IMR-90 (cell line): ENCODE results near the gene LMNTD2. TPM values are rescaled to one million over a fixed set of nuclear protein-coding genes. Genes with fewer than 3 reads are reported as not detected.

Experiments used
- ATAC-seq: fragments of 200-7000 bp; cut with Tn5 transposase; 2 replicates; pipeline ENCODE4 v1.9.1; 2020; ENCODE audit warnings: low read depth, mild to moderate bottlenecking, moderate library complexity
- BruUV-seq: library from RNA; stranded (reverse); fragments of 400-500 nt; replicated peaks from 2 replicates; lab custom pipeline; 2021; lab: Mats Ljungman, UMichigan
- CTCF ChIA-PET: fragments of 300-600 bp; formaldehyde crosslinking; extraction: SDS; loops from one replicate; lab custom pipeline; 2021; ENCODE audit warnings: antibody characterized with exemption; lab: Yijun Ruan, JAX
- POLR2A ChIA-PET: fragments of 300-600 bp; sonication (Branson Sonifier 250); formaldehyde crosslinking; loops from one replicate; lab custom pipeline; 2022; ENCODE audit warnings: antibody characterized with exemption; ENCODE audit not compliant: unreplicated experiment; lab: Charles Lee
- DNase-seq: peaks from one replicate; pipeline ENCODE4 v3.0.0; 2013
- H2AFZ ChIP-seq: replicated peaks from 2 replicates; pipeline ENCODE3; 2013; ENCODE audit warnings: low read length, mild to moderate bottlenecking; ENCODE audit not compliant: poor library complexity
- H2AK5ac ChIP-seq: 2 replicates; pipeline ENCODE4 v1.6.1; 2013; ENCODE audit warnings: low read depth, low read length, inconsistent platforms
- H2AK9ac ChIP-seq: replicated peaks from 2 replicates; pipeline ENCODE3; 2013; ENCODE audit warnings: mild to moderate bottlenecking, low read depth, low read length, moderate library complexity; ENCODE audit not compliant: poor library complexity
- H2BK120ac ChIP-seq: 2 replicates; pipeline ENCODE4 v1.6.1; 2013; ENCODE audit warnings: low read depth, low read length, inconsistent platforms
- H2BK15ac ChIP-seq: 3 replicates; pipeline ENCODE4 v1.6.1; 2013; ENCODE audit warnings: low read depth, low read length, inconsistent platforms
- H2BK20ac ChIP-seq: 2 replicates; pipeline ENCODE4 v1.6.1; 2013; ENCODE audit warnings: low read depth, mild to moderate bottlenecking, inconsistent platforms, low read length, moderate library complexity
- H2BK5ac ChIP-seq: 2 replicates; pipeline ENCODE4 v1.6.1; 2013; ENCODE audit warnings: mild to moderate bottlenecking, low read depth, low read length, inconsistent platforms; ENCODE audit not compliant: poor library complexity, severe bottlenecking
- H3K14ac ChIP-seq: replicated peaks from 2 replicates; pipeline ENCODE4 v1.6.1; 2013; ENCODE audit warnings: low read depth, low read length, inconsistent platforms
- H3K18ac ChIP-seq: 2 replicates; pipeline ENCODE4 v1.6.1; 2013; ENCODE audit warnings: low read depth, low read length, control low read depth
- H3K23ac ChIP-seq: 2 replicates; pipeline ENCODE4 v1.6.1; 2013; ENCODE audit warnings: low read depth, low read length, inconsistent platforms
- H3K27ac ChIP-seq: 2 replicates; pipeline ENCODE4 v1.5.1; 2013; ENCODE audit warnings: mild to moderate bottlenecking, control low read depth, low read length; ENCODE audit not compliant: insufficient read depth
- H3K27me3 ChIP-seq: 2 replicates; pipeline ENCODE4 v1.6.1; 2013; ENCODE audit warnings: low read length; ENCODE audit not compliant: control insufficient read depth, insufficient read depth
- H3K36me3 ChIP-seq: 2 replicates; pipeline ENCODE4 v1.6.1; 2013; ENCODE audit warnings: low read length, mixed read lengths; ENCODE audit not compliant: control insufficient read depth, insufficient read depth
- H3K4ac ChIP-seq: 2 replicates; pipeline ENCODE4 v1.6.1; 2013; ENCODE audit warnings: low read depth, low read length, inconsistent platforms
- H3K4me1 ChIP-seq: 2 replicates; pipeline ENCODE4 v1.6.1; 2013; ENCODE audit warnings: low read length, mixed read lengths; ENCODE audit not compliant: control insufficient read depth, insufficient read depth
- H3K4me2 ChIP-seq: 2 replicates; pipeline ENCODE4 v1.6.1; 2013; ENCODE audit warnings: low read depth, mild to moderate bottlenecking, control low read depth, low read length, moderate library complexity
- H3K4me3 ChIP-seq: 2 replicates; pipeline ENCODE4 v1.5.1; 2013; ENCODE audit warnings: low read depth, mild to moderate bottlenecking, control low read depth, low read length, moderate library complexity; ENCODE audit not compliant: insufficient read depth
- H3K56ac ChIP-seq: 2 replicates; pipeline ENCODE4 v1.6.1; 2013; ENCODE audit warnings: low read length, inconsistent platforms; ENCODE audit not compliant: insufficient read depth; ENCODE audit errors: extremely low read depth
- H3K79me1 ChIP-seq, 2 experiments: 2 replicates each; pipeline ENCODE4 v1.6.1; 2013; ENCODE audit warnings: low read length in 2 of 2, inconsistent platforms in 1 of 2, low read depth in 1 of 2
- H3K9ac ChIP-seq: 2 replicates; pipeline ENCODE4 v1.6.1; 2013; ENCODE audit warnings: low read depth, low read length, control low read depth
- H3K9me1 ChIP-seq: 2 replicates; pipeline ENCODE4 v1.6.1; 2013; ENCODE audit warnings: low read length, inconsistent platforms; ENCODE audit not compliant: insufficient read depth
- H3K9me3 ChIP-seq: 2 replicates; pipeline ENCODE4 v1.6.1; 2013; ENCODE audit warnings: low read length; ENCODE audit not compliant: control insufficient read depth, insufficient read depth
- H4K20me1 ChIP-seq: 2 replicates; pipeline ENCODE4 v1.6.1; 2013; ENCODE audit warnings: low read length, inconsistent platforms; ENCODE audit not compliant: insufficient read depth
- H4K5ac ChIP-seq: 2 replicates; pipeline ENCODE4 v1.6.1; 2013; ENCODE audit warnings: mild to moderate bottlenecking, low read depth, low read length, control low read depth
- H4K8ac ChIP-seq, 2 experiments: 2 replicates each; pipeline ENCODE4 v1.6.1; 2013; ENCODE audit warnings: low read depth in 2 of 2, low read length in 2 of 2, control low read depth in 1 of 2, inconsistent platforms in 1 of 2
- H4K91ac ChIP-seq: 2 replicates; pipeline ENCODE4 v1.6.1; 2013; ENCODE audit warnings: low read depth, low read length, inconsistent platforms; ENCODE audit not compliant: insufficient read depth
- BHLHE40 ChIP-seq: fragments of 150-350 bp; IDR thresholded peaks from 2 replicates; pipeline ENCODE4 v1.6.1; 2016; ENCODE audit warnings: mild to moderate bottlenecking, low read depth, low read length
- CEBPB ChIP-seq: IDR thresholded peaks from 2 replicates; pipeline ENCODE4 v1.6.1; 2012; ENCODE audit warnings: low read depth, low read length, improper control_type of control experiment
- CHD1 ChIP-seq: IDR thresholded peaks from 2 replicates; pipeline ENCODE4 v1.6.1; 2012; ENCODE audit warnings: low read depth, low read length, improper control_type of control experiment
- FOS ChIP-seq: fragments of 150-350 bp; IDR thresholded peaks from 2 replicates; pipeline ENCODE4 v1.6.1; 2016; ENCODE audit warnings: low read depth, low read length
- MAFK ChIP-seq: IDR thresholded peaks from 2 replicates; pipeline ENCODE4 v1.6.1; 2012; ENCODE audit warnings: low read depth, low read length, improper control_type of control experiment
- MAZ ChIP-seq: IDR thresholded peaks from 2 replicates; pipeline ENCODE4 v1.6.1; 2012; ENCODE audit warnings: low read depth, mild to moderate bottlenecking, low read length, improper control_type of control experiment, moderate library complexity, borderline replicate concordance
- MXI1 ChIP-seq: IDR thresholded peaks from 2 replicates; pipeline ENCODE4 v1.6.1; 2012; ENCODE audit warnings: low read depth, mild to moderate bottlenecking, low read length, moderate library complexity, borderline replicate concordance
- POLR2A ChIP-seq: IDR thresholded peaks from 2 replicates; pipeline ENCODE4 v1.6.1; 2012; ENCODE audit warnings: mild to moderate bottlenecking, low read depth, low read length
- RAD21 ChIP-seq: IDR thresholded peaks from 2 replicates; pipeline ENCODE4 v1.6.1; 2012; ENCODE audit warnings: low read length, improper control_type of control experiment
- RFX5 ChIP-seq: IDR thresholded peaks from 2 replicates; pipeline ENCODE4 v1.8.0; 2012; ENCODE audit warnings: low read depth, mild to moderate bottlenecking, low read length, moderate library complexity
- SMC3 ChIP-seq: fragments of 150-350 bp; IDR thresholded peaks from 2 replicates; pipeline ENCODE4 v1.6.1; 2016; ENCODE audit warnings: low read depth, mild to moderate bottlenecking, antibody characterized with exemption, low read length, moderate library complexity
- USF2 ChIP-seq: fragments of 150-350 bp; IDR thresholded peaks from 2 replicates; pipeline ENCODE4 v1.6.1; 2017; ENCODE audit warnings: mild to moderate bottlenecking, antibody characterized with exemption, low read length, low read depth
- WGBS, 2 experiments: methylation state at CpG; one replicate each; pipeline versions ENCODE4 v1.1.5 to v1.1.7; 2013; ENCODE audit warnings: missing lambda C conversion rate in 2 of 2; ENCODE audit not compliant: insufficient read length in 1 of 2; ENCODE audit errors: extremely low coverage in 2 of 2; 5-methylcytosine and 5-hydroxymethylcytosine counted together
- dilution Hi-C: fragments of 300-500 bp; cut with HindIII; formaldehyde crosslinking; loops from one replicate; pipeline ENCODE4 v1.14.3; 2018; ENCODE audit warnings: low sequenced_read_pairs; ENCODE audit not compliant: unreplicated experiment
- in situ Hi-C: fragments of 300-500 bp; cut with MboI; formaldehyde crosslinking; loops from 3 replicates; pipeline ENCODE4 v1.14.3; 2019; ENCODE audit warnings: low sequenced_read_pairs, inconsistent platforms, mixed read lengths
- intact Hi-C: fragments of 100-400 bp; cut with micrococcal nuclease; formaldehyde crosslinking; loops from 2 replicates; pipeline ENCODE4 v1.10.0; 2022
- polyA plus RNA-seq, 3 experiments: library from polyadenylated mRNA; depleted of rRNA; stranded (reverse); fragments of >200 nt; gene quantifications; 2 replicates each; pipeline ENCODE4 v1.2.3, GENCODE V29; 2012; ENCODE audit warnings: low replicate concordance in 1 of 3
- total RNA-seq: library from RNA; depleted of rRNA; stranded (reverse); fragments of >200 nt; gene quantifications from 2 replicates; pipeline ENCODE4 v1.2.3, GENCODE V29; 2012

Gene LMNTD2
- total and polyA plus RNA-seq, 2 of the 4 experiments (the other 2 are of a cell fraction), result 0.18 to 1.3 TPM

- Histone ChIP-seq H3K4ac (no peak overlapping the region), H2BK5ac (no peak overlapping the region), H2BK15ac (no peak overlapping the region), H3K56ac (no peak overlapping the region), H3K36me3 (peaks cover 71% of the 10 kb centered on the region), H2AK5ac (no peak overlapping the region), H4K20me1 (peaks cover 54% of the 10 kb centered on the region), H3K79me1 (peaks cover 30 to 62% of the 10 kb centered on the region in 2 experiments), H3K4me2 (no peak overlapping the region), H2BK120ac (no peak overlapping the region), H4K91ac (no peak overlapping the region), H3K9ac (no peak overlapping the region), H4K8ac (no peak overlapping the region), H3K27ac (no peak overlapping the region), H2BK20ac (no peak overlapping the region), H2AFZ (no peak overlapping the region), H3K18ac (no peak overlapping the region), H3K9me3 (no peaks in the 10 kb centered on the region), H3K14ac (no peak overlapping the region), H3K27me3 (no peaks in the 10 kb centered on the region), H3K9me1 (no peaks in the 10 kb centered on the region; the same call in 1 of the 2 replicates), H3K23ac (no peak overlapping the region), H3K4me3 (no peak overlapping the region), H4K5ac (no peak overlapping the region), H3K4me1 (no peaks in the 10 kb centered on the region), H2AK9ac (no peak overlapping the region)
- in situ Hi-C loops (no loop called here), intact Hi-C loops (no loop called here), dilution Hi-C loops (no loop called here)
- WGBS, 2 experiments, result 80% methylated on average over 6 of the region's 21 CpGs; no CpG with 5 or more reads in 1 of the 2 experiments
- ATAC-seq (no peak), DNase-seq (no peak)
- ChIA-PET POLR2A (no interaction called here), CTCF (no interaction called here)
- BruUV-seq, result no TSS peak
- no peak for TF ChIP-seq MAFK
- no peak for TF ChIP-seq USF2
- TF ChIP-seq MXI1, result no peak
- no peak for TF ChIP-seq POLR2A
- TF ChIP-seq BHLHE40, result no peak
- no peak for TF ChIP-seq RFX5
- TF ChIP-seq SMC3, result no peak
- TF ChIP-seq FOS, result no peak
- TF ChIP-seq CEBPB, result no peak
- no peak for TF ChIP-seq CHD1
- no peak for TF ChIP-seq MAZ
- no peak for TF ChIP-seq RAD21
Measured at GRCh38 chr11:593347-593746, 32.8 kb upstream of the LMNTD2 start.
